PC-3 (cell line): ENCODE data around the gene TMEM130. TPM values are rescaled to one million over a fixed set of nuclear protein-coding genes. Genes with fewer than 3 reads are reported as not detected.

ENCODE experiments used
- ATAC-seq: fragments of 200-7000 bp; cut with Tn5 transposase; 2 replicates; pipeline ENCODE4 v1.9.1; 2020; ENCODE audit warnings: mild to moderate bottlenecking, moderate library complexity
- BruUV-seq: library from RNA; stranded (reverse); fragments of 400-500 nt; replicated peaks from 2 replicates; lab custom pipeline; 2021; lab: Mats Ljungman, UMichigan
- CTCF ChIA-PET: fragments of 300-600 bp; sonication (Branson Sonifier 250); formaldehyde crosslinking; loops from one replicate; lab custom pipeline; 2022; ENCODE audit warnings: antibody characterized with exemption; lab: Charles Lee
- POLR2A ChIA-PET: fragments of 300-600 bp; sonication (Branson Sonifier 250); formaldehyde crosslinking; loops from one replicate; lab custom pipeline; 2022; ENCODE audit warnings: antibody characterized with exemption; ENCODE audit not compliant: unreplicated experiment; lab: Charles Lee
- DNase-seq: peaks from one replicate; pipeline ENCODE4 v3.0.0-alpha.2; 2015
- H2AFZ ChIP-seq: fragments of 300-600 bp; sonication (generic); 2 replicates; pipeline ENCODE4 v1.6.0; 2016; ENCODE audit warnings: antibody characterized with exemption, low read length
- H3F3A ChIP-seq: fragments of 300-600 bp; sonication (generic); one replicate; pipeline ENCODE4 v1.6.0; 2017; ENCODE audit warnings: antibody characterized with exemption, low read length, control low read depth, mild to moderate bottlenecking; ENCODE audit not compliant: unreplicated experiment
- H3K27ac ChIP-seq: fragments of 300-600 bp; sonication (generic); 2 replicates; pipeline ENCODE4 v1.5.1; 2016; ENCODE audit warnings: mild to moderate bottlenecking, low read length
- H3K27me3 ChIP-seq: fragments of 300-600 bp; sonication (generic); 2 replicates; pipeline ENCODE4 v1.6.1; 2016; ENCODE audit warnings: low read length, mixed read lengths
- H3K36me3 ChIP-seq: fragments of 300-600 bp; sonication (generic); 2 replicates; pipeline ENCODE4 v1.6.1; 2016; ENCODE audit warnings: low read depth, mixed run types, low read length, mixed read lengths
- H3K4me1 ChIP-seq: fragments of 300-600 bp; sonication (generic); 2 replicates; pipeline ENCODE4 v1.5.1; 2016; ENCODE audit warnings: low read length; ENCODE audit not compliant: insufficient read depth
- H3K4me2 ChIP-seq: fragments of 300-600 bp; sonication (generic); 2 replicates; pipeline ENCODE4 v1.6.0; 2016; ENCODE audit warnings: low read length
- H3K4me3 ChIP-seq: fragments of 300-600 bp; sonication (generic); 2 replicates; pipeline ENCODE4 v1.5.1; 2016; ENCODE audit warnings: mild to moderate bottlenecking, low read length, mixed read lengths
- H3K79me2 ChIP-seq: fragments of 300-600 bp; sonication (generic); 2 replicates; pipeline ENCODE4 v1.6.1; 2017; ENCODE audit warnings: low read length, mixed read lengths
- H3K9ac ChIP-seq: fragments of 300-600 bp; sonication (generic); 2 replicates; pipeline ENCODE4 v1.6.0; 2016; ENCODE audit warnings: mild to moderate bottlenecking, low read length
- H3K9me2 ChIP-seq: fragments of 300-600 bp; sonication (generic); replicated peaks from 2 replicates; pipeline ENCODE4 v1.6.1; 2016; ENCODE audit warnings: mixed run types, low read length, mixed read lengths
- H3K9me3 ChIP-seq: fragments of 300-600 bp; sonication (generic); 2 replicates; pipeline ENCODE4 v1.6.1; 2016; ENCODE audit warnings: low read length, mixed read lengths
- H4K20me1 ChIP-seq: fragments of 300-600 bp; sonication (generic); 2 replicates; pipeline ENCODE4 v1.6.1; 2016; ENCODE audit warnings: low read length, mixed read lengths
- EZH2 ChIP-seq: fragments of 300-600 bp; sonication (generic); IDR thresholded peaks from one replicate; pipeline ENCODE4 v1.6.1; 2017; ENCODE audit warnings: antibody characterized with exemption, mild to moderate bottlenecking, low read length; ENCODE audit not compliant: unreplicated experiment
- EZH2phosphoT487 ChIP-seq: fragments of 300-600 bp; sonication (generic); IDR thresholded peaks from 2 replicates; pipeline ENCODE4 v1.6.1; 2018; ENCODE audit warnings: mild to moderate bottlenecking, antibody characterized with exemption, low read length, borderline replicate concordance
- intact Hi-C: fragments of 100-400 bp; cut with micrococcal nuclease; formaldehyde crosslinking; loops from 2 replicates; pipeline ENCODE4 v1.9.0; 2023
- total RNA-seq: library from RNA; depleted of rRNA; stranded (reverse); fragments of >200 nt; gene quantifications from 2 replicates; pipeline ENCODE4 v1.2.3, GENCODE V29; 2014
- TF ChIP-seq, protein P1 (sequence below): fragments of 300-600 bp; sonication (generic); conservative IDR thresholded peaks from 2 replicates; pipeline ENCODE4 v1.5.1; 2017; ENCODE audit warnings: antibody characterized with exemption, low read depth, mild to moderate bottlenecking, low read length

Gene TMEM130
- total RNA-seq, 1 experiment from 2014 or later, result not detected

DNA sequence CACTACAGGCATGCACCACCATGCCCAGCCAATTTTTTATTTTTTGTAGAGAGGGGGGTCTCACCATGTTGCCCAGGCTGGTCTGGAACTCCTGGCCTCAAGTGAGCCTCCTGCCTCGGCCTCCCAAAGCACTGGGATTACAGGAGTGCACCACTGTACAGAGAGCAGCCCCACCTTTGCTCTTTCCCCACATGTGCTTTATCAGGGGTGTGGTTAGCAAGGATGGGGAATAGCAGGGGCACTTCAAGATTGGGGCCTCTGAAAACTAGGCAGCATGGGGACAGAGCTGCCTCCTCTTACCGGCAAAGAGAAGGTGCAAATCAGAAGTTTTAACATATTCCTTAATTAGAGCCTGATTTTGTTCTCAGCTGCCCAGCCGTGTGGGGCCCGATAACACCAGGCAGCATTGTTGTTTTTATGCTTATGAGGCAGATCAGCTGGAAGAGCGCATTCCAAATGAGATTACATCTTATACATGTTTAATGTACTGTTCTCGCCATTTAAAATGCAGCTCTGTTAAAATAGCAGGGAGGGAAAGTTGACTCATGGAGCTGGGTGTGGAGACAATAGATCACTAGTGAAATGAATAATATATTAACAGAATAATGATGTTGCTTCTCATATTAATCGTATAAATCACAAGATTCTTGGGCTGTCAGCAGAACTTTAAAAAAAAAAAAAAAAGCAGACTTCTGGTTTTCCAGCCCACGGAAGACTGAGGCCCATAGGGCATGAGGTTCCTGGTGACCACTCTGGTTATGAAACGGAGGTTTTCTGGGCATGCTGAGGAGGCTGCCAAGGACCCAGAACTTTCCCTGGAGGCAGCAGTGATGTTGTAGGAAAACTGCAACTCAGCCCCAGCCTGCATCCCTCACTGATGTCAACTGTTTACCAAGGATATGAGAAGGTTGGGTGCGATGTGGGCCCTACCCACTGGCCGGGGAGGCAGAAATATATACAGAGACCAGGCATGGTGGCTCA lies 62.5 kb downstream of the TMEM130 start:
- H3K27me3 ChIP-seq, result no peaks in the 10 kb centered on the region
- DNase-seq (no peak), ATAC-seq (no peak)
- no peak overlapping the region for H3K4me3 ChIP-seq
- no TSS peak for BruUV-seq
- ChIA-PET POLR2A (no interaction called here), CTCF (no interaction called here)
- no peaks in the 10 kb centered on the region for H3K9me2 ChIP-seq
- H2AFZ ChIP-seq, result no peak overlapping the region
- no peaks in the 10 kb centered on the region for H4K20me1 ChIP-seq
- no peak overlapping the region for H3K27ac ChIP-seq
- no peak overlapping the region for H3K9ac ChIP-seq
- H3K36me3 ChIP-seq, result no peaks in the 10 kb centered on the region
- intact Hi-C loops, result no loop called here
- H3K79me2 ChIP-seq, result no peaks in the 10 kb centered on the region
- H3K4me1 ChIP-seq, result no peaks in the 10 kb centered on the region
- H3K9me3 ChIP-seq, result no peaks in the 10 kb centered on the region
- TF ChIP-seq, protein P1, sequence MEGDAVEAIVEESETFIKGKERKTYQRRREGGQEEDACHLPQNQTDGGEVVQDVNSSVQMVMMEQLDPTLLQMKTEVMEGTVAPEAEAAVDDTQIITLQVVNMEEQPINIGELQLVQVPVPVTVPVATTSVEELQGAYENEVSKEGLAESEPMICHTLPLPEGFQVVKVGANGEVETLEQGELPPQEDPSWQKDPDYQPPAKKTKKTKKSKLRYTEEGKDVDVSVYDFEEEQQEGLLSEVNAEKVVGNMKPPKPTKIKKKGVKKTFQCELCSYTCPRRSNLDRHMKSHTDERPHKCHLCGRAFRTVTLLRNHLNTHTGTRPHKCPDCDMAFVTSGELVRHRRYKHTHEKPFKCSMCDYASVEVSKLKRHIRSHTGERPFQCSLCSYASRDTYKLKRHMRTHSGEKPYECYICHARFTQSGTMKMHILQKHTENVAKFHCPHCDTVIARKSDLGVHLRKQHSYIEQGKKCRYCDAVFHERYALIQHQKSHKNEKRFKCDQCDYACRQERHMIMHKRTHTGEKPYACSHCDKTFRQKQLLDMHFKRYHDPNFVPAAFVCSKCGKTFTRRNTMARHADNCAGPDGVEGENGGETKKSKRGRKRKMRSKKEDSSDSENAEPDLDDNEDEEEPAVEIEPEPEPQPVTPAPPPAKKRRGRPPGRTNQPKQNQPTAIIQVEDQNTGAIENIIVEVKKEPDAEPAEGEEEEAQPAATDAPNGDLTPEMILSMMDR, result no peak
- no peak for TF ChIP-seq EZH2phosphoT487
- TF ChIP-seq EZH2, result no peak
- H3K4me2 ChIP-seq, result no peak overlapping the region
- no peaks in the 10 kb centered on the region for H3F3A ChIP-seq

DNA sequence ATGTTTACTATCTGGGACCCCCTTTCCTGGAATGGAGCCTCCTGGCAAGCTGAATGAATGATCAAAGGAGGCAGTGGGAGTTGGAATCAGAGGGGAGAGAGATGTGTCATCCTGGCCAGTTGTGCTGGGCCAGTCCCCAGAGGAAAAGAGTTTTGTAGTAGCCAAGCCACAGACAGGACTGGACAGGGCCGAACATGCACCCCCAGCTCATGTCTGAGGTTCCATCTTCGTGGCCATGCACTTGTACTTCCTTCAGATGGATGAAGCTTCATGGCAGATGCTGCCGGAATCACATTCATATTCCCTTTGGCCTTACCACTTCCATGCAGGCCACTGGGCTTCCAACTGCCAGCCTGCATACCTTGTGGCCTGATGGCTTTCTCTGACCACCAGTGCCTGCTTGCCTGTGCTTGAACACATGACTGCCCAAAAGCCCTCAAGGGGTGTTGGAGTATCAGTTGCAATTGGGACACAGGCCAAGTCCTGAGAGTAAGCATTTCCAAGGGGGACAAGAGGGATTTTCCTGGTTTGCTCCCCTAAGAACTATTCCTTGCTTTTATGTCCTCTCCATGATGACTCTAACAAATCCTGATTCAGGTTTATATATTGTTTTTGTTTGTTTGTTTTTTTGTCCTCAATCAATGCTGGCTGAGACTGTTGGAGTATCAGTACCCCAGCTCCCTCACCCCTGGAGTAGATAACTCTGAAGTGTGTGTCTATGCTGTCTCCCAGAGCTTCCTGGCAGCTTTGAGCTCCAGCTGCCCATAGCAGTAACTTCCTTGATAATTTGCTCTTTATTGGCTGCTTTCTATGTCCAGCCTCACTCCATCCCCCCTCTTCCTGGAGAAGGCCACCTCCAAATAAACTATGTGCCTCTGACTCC lies 63.6 kb downstream of the TMEM130 start:
- intact Hi-C loops, result no loop called here
- Histone ChIP-seq H4K20me1 (no peaks in the 10 kb centered on the region), H3K36me3 (no peaks in the 10 kb centered on the region), H3K4me3 (no peak overlapping the region), H3K27ac (no peak overlapping the region), H3K79me2 (no peaks in the 10 kb centered on the region), H3K4me1 (no peaks in the 10 kb centered on the region), H3K9ac (no peak overlapping the region), H3K9me3 (peaks cover 1% of the 10 kb centered on the region; the same call in 1 of the 2 replicates), H3K4me2 (no peak overlapping the region), H2AFZ (no peak overlapping the region), H3K9me2 (no peaks in the 10 kb centered on the region), H3K27me3 (no peaks in the 10 kb centered on the region), H3F3A (no peaks in the 10 kb centered on the region)
- TF ChIP-seq EZH2phosphoT487, result no peak
- TF ChIP-seq, protein P1, result no peak
- BruUV-seq, result no TSS peak
- no peak for DNase-seq
- ChIA-PET CTCF (no interaction called here), POLR2A (no interaction called here)
- ATAC-seq, result no peak
